PC-9 (cell line): ENCODE results near the gene FNDC3B. TPM values are rescaled to one million over a fixed set of nuclear protein-coding genes. Genes with fewer than 3 reads are reported as not detected.

Experiments used
- BruUV-seq: library from RNA; stranded (reverse); fragments of 400-500 nt; replicated peaks from 2 replicates; lab custom pipeline; 2021; lab: Mats Ljungman, UMichigan
- CTCF ChIA-PET: fragments of 300-600 bp; sonication (Branson Sonifier 250); formaldehyde crosslinking; loops from one replicate; lab custom pipeline; 2022; ENCODE audit warnings: antibody characterized with exemption; lab: Charles Lee
- POLR2A ChIA-PET: fragments of 300-600 bp; sonication (Branson Sonifier 250); formaldehyde crosslinking; loops from one replicate; lab custom pipeline; 2022; ENCODE audit warnings: antibody characterized with exemption; ENCODE audit not compliant: unreplicated experiment; lab: Charles Lee
- DNase-seq, 2 experiments: peaks; one replicate each; pipeline versions ENCODE4 v3.0.0 to v3.0.0-alpha.2; 2015 to 2022; ENCODE audit warnings: mixed read lengths in 1 of 2
- H2AFZ ChIP-seq: fragments of 200-600 bp; sonication (generic); 2 replicates; pipeline ENCODE4 v1.8.1; 2017; ENCODE audit warnings: antibody characterized with exemption
- H3F3A ChIP-seq: fragments of 200-600 bp; sonication (generic); 2 replicates; pipeline ENCODE4 v1.8.1; 2017; ENCODE audit warnings: antibody characterized with exemption, mild to moderate bottlenecking, low read depth; ENCODE audit not compliant: insufficient read depth
- H3K27ac ChIP-seq: fragments of 200-600 bp; sonication (generic); 2 replicates; pipeline ENCODE4 v1.6.1; 2016; ENCODE audit warnings: mixed run types
- H3K27me3 ChIP-seq: fragments of 200-600 bp; sonication (generic); 2 replicates; pipeline ENCODE4 v1.6.1; 2016; ENCODE audit warnings: low read depth, mixed run types; ENCODE audit not compliant: insufficient read depth
- H3K36me3 ChIP-seq: fragments of 200-600 bp; sonication (generic); 2 replicates; pipeline ENCODE4 v1.6.1; 2016; ENCODE audit warnings: low read depth, mixed run types
- H3K4me1 ChIP-seq: fragments of 200-600 bp; sonication (generic); replicated peaks from 2 replicates; pipeline ENCODE4 v1.6.1; 2016; ENCODE audit warnings: mixed run types; ENCODE audit not compliant: insufficient read depth
- H3K4me2 ChIP-seq: fragments of 200-600 bp; sonication (generic); 2 replicates; pipeline ENCODE4 v1.6.1; 2017; ENCODE audit warnings: mixed run types
- H3K4me3 ChIP-seq: fragments of 200-600 bp; sonication (generic); 2 replicates; pipeline ENCODE4 v1.6.1; 2016; ENCODE audit warnings: mixed run types
- H3K79me2 ChIP-seq: fragments of 200-600 bp; sonication (generic); 2 replicates; pipeline ENCODE4 v1.6.1; 2017; ENCODE audit warnings: low read depth, mixed run types
- H3K9me2 ChIP-seq: fragments of 200-600 bp; sonication (generic); 2 replicates; pipeline ENCODE4 v1.8.1; 2017; ENCODE audit warnings: mild to moderate bottlenecking; ENCODE audit not compliant: insufficient read depth
- H3K9me3 ChIP-seq: fragments of 200-600 bp; sonication (generic); 2 replicates; pipeline ENCODE4 v1.8.1; 2016; ENCODE audit warnings: low read depth; ENCODE audit not compliant: insufficient read depth
- H4K20me1 ChIP-seq: fragments of 200-600 bp; sonication (generic); 2 replicates; pipeline ENCODE4 v1.8.1; 2017; ENCODE audit not compliant: insufficient read depth
- EZH2 ChIP-seq: fragments of 200-600 bp; sonication (generic); IDR thresholded peaks from 2 replicates; pipeline ENCODE4 v1.8.0; 2017; ENCODE audit warnings: antibody characterized with exemption, low read depth
- intact Hi-C: fragments of 100-400 bp; cut with micrococcal nuclease; formaldehyde crosslinking; loops from one replicate; pipeline ENCODE4 v1.10.0; 2022; ENCODE audit not compliant: unreplicated experiment
- total RNA-seq: library from RNA; stranded (reverse); gene quantifications from 2 replicates; pipeline ENCODE4 v1.2.3, GENCODE V29; 2021
- TF ChIP-seq, protein P1 (sequence below): fragments of 200-600 bp; sonication (generic); conservative IDR thresholded peaks from 2 replicates; pipeline ENCODE4 v1.6.1; 2017; ENCODE audit warnings: mixed run types, antibody characterized with exemption, mild to moderate bottlenecking, moderate library complexity

The FNDC3B gene
- total RNA-seq, 1 experiment from 2014 or later, result 106 TPM

DNA sequence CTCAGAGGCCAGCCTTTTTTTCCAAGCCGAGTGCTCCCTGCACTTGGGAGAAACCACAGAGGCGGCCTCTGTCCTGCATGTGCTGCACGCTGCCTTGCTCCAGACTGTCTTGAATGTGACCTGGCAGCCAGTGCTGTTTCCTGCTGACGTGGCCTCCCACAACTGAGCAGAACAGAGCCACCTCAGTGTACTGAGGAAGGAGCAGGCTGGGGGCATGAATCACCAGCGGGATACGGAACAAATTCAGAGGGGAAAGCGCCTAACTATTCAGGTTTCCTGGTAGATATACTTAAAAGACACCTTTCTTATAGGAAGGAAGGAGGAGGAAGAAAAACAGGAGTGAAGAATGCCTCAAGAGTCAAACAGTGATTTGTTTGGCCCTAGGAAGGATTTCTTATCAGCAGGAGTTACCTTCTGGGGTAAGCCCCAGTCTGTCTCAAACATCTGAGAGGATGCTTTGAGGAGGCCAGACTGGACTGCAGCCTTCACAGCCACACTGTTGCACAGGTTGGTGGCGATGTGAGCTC lies 114.0 kb downstream of the FNDC3B start:
- Histone ChIP-seq H3K4me2 (peak overlapping the region; percentile 80), H3K9me3 (no peaks in the 10 kb centered on the region), H3F3A (peaks cover 99% of the 10 kb centered on the region), H4K20me1 (peaks cover 10% of the 10 kb centered on the region; the same call in 1 of the 2 replicates), H3K4me3 (peak overlapping the region; percentile 28; the same call in 1 of the 2 replicates), H3K36me3 (peaks cover 29% of the 10 kb centered on the region), H3K79me2 (peaks cover 93% of the 10 kb centered on the region), H3K9me2 (no peaks in the 10 kb centered on the region), H2AFZ (no peak overlapping the region), H3K27me3 (no peaks in the 10 kb centered on the region), H3K27ac (peak overlapping the region; percentile 96), H3K4me1 (peaks cover 98% of the 10 kb centered on the region)
- POLR2A ChIA-PET, result no interaction called here
- BruUV-seq, result TSS peak; percentile 5
- CTCF ChIA-PET, result no interaction called here
- TF ChIP-seq, protein P1, sequence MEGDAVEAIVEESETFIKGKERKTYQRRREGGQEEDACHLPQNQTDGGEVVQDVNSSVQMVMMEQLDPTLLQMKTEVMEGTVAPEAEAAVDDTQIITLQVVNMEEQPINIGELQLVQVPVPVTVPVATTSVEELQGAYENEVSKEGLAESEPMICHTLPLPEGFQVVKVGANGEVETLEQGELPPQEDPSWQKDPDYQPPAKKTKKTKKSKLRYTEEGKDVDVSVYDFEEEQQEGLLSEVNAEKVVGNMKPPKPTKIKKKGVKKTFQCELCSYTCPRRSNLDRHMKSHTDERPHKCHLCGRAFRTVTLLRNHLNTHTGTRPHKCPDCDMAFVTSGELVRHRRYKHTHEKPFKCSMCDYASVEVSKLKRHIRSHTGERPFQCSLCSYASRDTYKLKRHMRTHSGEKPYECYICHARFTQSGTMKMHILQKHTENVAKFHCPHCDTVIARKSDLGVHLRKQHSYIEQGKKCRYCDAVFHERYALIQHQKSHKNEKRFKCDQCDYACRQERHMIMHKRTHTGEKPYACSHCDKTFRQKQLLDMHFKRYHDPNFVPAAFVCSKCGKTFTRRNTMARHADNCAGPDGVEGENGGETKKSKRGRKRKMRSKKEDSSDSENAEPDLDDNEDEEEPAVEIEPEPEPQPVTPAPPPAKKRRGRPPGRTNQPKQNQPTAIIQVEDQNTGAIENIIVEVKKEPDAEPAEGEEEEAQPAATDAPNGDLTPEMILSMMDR, result no peak
- TF ChIP-seq EZH2, result no peak
- intact Hi-C loops, result loop anchor here (1.0 to 5.0 kb wide), 3 partner anchors 11 to 111 kb away; no protein-coding TSS in a partner anchor
- DNase-seq, result peak; percentile 92 to 99

DNA sequence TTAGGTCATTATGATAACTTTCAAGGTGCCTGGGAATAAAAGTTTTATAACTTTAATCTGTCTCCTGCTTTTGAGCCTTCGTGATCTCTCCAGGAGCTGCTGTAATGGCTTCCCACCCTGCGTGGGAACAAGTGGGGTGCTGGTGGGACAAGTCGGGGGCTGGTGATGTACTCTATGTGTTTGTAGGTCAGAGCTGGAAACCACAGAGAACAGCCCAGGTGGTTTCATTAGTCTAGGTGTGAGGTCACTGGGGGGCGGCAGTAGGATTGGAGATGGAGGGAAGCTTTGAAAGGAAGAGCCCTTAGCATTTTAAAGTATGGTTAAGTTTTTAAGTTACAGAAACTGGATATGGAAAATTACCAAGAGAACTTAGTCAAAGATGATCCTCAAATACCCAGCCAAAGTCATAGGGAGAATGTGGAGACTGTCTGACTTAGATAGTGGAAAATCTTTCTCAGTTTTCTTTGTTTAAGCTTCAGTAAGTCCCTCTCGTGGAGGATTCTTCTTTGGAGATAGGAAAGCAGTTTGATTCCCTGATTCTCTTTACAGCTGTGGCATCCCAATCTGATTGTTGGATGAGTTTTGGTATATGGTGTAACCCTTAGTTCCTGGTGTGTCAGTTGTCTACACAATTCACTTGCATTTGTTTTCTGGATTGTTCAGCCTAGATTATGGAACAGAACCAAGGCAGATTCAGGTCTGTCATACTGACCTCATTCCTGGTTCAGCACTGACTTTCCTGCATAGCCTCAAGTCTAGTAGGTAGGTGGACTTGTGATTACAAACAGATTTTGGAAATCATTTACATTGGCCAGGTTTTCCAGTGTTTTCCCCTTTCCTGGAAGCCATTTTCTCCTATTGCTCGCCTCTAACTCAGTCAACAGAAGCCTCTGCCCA lies 115.6 kb downstream of the FNDC3B start:
- DNase-seq, result no peak
- Histone ChIP-seq H3K79me2 (peaks cover 93% of the 10 kb centered on the region), H3K9me2 (no peaks in the 10 kb centered on the region), H4K20me1 (0 out of 2 replicates have a peak, but pooled peaks cover 6% of the 10 kb centered on the region), H3F3A (peaks cover 96% of the 10 kb centered on the region), H2AFZ (no peak overlapping the region), H3K4me2 (peak overlapping the region; percentile 80), H3K9me3 (no peaks in the 10 kb centered on the region), H3K27ac (peak overlapping the region; percentile 96), H3K4me1 (peaks cover 100% of the 10 kb centered on the region), H3K27me3 (no peaks in the 10 kb centered on the region), H3K4me3 (no peak overlapping the region), H3K36me3 (peaks cover 34% of the 10 kb centered on the region)
- BruUV-seq, result no TSS peak
- intact Hi-C loops, result loop anchor here (5.0 kb wide), 1 partner anchor 113 kb away; no protein-coding TSS in a partner anchor
- no peak for TF ChIP-seq EZH2
- TF ChIP-seq, protein P1, result no peak
- POLR2A ChIA-PET, result no interaction called here
- CTCF ChIA-PET, result no interaction called here

DNA sequence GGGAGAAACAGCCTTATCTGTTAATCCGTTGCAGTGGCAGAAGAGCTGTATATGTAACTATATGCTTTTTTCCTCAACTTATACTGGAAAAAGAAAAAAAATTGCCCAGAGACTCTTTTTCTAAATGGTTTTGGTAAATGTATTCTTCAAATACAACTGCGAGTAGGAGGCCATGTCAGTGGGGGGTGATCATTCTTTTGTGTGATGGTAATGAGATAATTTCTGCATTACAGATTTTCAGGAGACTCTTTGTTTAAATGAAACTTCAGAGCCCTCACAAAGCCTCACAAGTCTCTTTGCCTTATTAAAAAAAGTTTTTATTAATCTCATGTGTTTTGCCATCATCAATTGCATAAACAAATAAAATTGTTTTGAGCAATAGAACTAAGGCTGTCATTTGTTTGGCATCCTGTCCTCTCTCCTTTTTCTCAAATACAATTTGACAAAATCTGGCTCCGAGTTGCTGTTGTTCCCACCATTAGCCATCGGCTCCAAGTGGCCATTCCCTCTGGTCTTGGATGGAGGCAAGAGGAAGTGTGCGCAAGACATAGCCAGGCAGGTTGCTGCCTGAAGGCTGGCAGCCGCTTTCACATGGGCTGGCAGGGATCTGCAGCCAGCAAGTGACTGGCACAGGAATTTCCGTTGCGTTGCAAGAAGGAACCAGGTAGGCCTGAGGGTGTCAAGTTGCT lies 116.7 kb downstream of the FNDC3B start:
- peak in 1 of 2 experiments; percentile 82 for DNase-seq
- H2AFZ ChIP-seq, result no peak overlapping the region
- H3F3A ChIP-seq, result peaks cover 94% of the 10 kb centered on the region
- peak overlapping the region; percentile 80 for H3K4me2 ChIP-seq
- H4K20me1 ChIP-seq, result peaks cover 6% of the 10 kb centered on the region; the same call in 1 of the 2 replicates
- peak overlapping the region; percentile 0; the same call in 1 of the 2 replicates for H3K4me3 ChIP-seq
- H3K4me1 ChIP-seq, result peaks cover 100% of the 10 kb centered on the region
- peak overlapping the region; percentile 96 for H3K27ac ChIP-seq
- no peaks in the 10 kb centered on the region for H3K9me2 ChIP-seq
- ChIA-PET POLR2A (no interaction called here), CTCF (no interaction called here)
- H3K36me3 ChIP-seq, result peaks cover 43% of the 10 kb centered on the region
- peaks cover 93% of the 10 kb centered on the region for H3K79me2 ChIP-seq
- no peaks in the 10 kb centered on the region for H3K9me3 ChIP-seq
- TF ChIP-seq, protein P1, result no peak
- no peak for TF ChIP-seq EZH2
- BruUV-seq, result no TSS peak
- intact Hi-C loops, result no loop called here
- H3K27me3 ChIP-seq, result no peaks in the 10 kb centered on the region
